Non-pigmented ciliary epithelial cell (primary cell): ENCODE data around the gene PCDHGA3.
"Not testable (repeated sequence)": the region's sequence is repeated elsewhere in the genome, so short reads cannot be mapped to it uniquely, and the experiment has no call there.

Experiments
- DNase-seq: peaks from one replicate; pipeline ENCODE4 v3.0.0-alpha.2; 2010; ENCODE audit warnings: low read depth

Gene PCDHGA3

GRCh38 chr5:141349917-141350619 is 6.4 kb downstream of the PCDHGA3 start, which contains the start of gene PCDHGB1:
TSS of gene PCDHGB1 (plus strand) at chr5:141350099. CDS start at chr5:141350261, 162 bp downstream.
- no peak for DNase-seq

GRCh38 chr5:141351591-141351990 is 8.0 kb downstream of the PCDHGA3 start:
- no peak for DNase-seq

- no peak for DNase-seq
These were observed 11.4 kb downstream of the PCDHGA3 start, which contains the start of gene PCDHGA4 for GRCh38 chr5:141354900-141355469. TSS of gene PCDHGA4 (plus strand) at chr5:141355021. CDS start at chr5:141355108, 87 bp downstream.

- DNase-seq: no peak
These were observed 12.0 kb downstream of the PCDHGA3 start for GRCh38 chr5:141355641-141356040.

GRCh38 chr5:141356133-141356532 is 12.5 kb downstream of the PCDHGA3 start:
- DNase-seq: no peak

- no peak for DNase-seq
These were observed 13.3 kb downstream of the PCDHGA3 start for GRCh38 chr5:141356950-141357349.

GRCh38 chr5:141359790-141360426 is 16.3 kb downstream of the PCDHGA3 start, which contains the start of gene PCDHGB2:
TSS of gene PCDHGB2 (plus strand) at chr5:141359994. CDS start at chr5:141360136, 142 bp downstream.
- no peak for DNase-seq

GRCh38 chr5:141360685-141361084 is 17.1 kb downstream of the PCDHGA3 start:
- no peak for DNase-seq

- DNase-seq: no peak
These were observed 19.1 kb downstream of the PCDHGA3 start for GRCh38 chr5:141362719-141363118.

GRCh38 chr5:141363952-141364660 is 20.5 kb downstream of the PCDHGA3 start, which contains the start of gene PCDHGA5:
TSS of gene PCDHGA5 (plus strand) at chr5:141364162. CDS start at chr5:141364331, 169 bp downstream.
- DNase-seq: no peak

- no peak for DNase-seq
These were observed 22.6 kb downstream of the PCDHGA3 start for GRCh38 chr5:141366016-141366896.

- no peak for DNase-seq
These were observed 26.6 kb downstream of the PCDHGA3 start, which contains the start of gene PCDHGB3 for GRCh38 chr5:141369994-141370848. TSS of gene PCDHGB3 (plus strand) at chr5:141370242. CDS start at chr5:141370395, 153 bp downstream.

- DNase-seq: no peak
These were observed 28.2 kb downstream of the PCDHGA3 start for GRCh38 chr5:141371572-141372475.

- DNase-seq: no peak
These were observed 30.2 kb downstream of the PCDHGA3 start, which contains the start of gene PCDHGA6 for GRCh38 chr5:141373673-141374317. TSS of gene PCDHGA6 (plus strand) at chr5:141373891. CDS start at chr5:141374084, 193 bp downstream.

- no peak for DNase-seq
These were observed 31.0 kb downstream of the PCDHGA3 start for GRCh38 chr5:141374627-141375026.

- not testable (repeated sequence) for DNase-seq
These were observed 32.0 kb downstream of the PCDHGA3 start for GRCh38 chr5:141375444-141376155.

GRCh38 chr5:141382469-141383294 is 39.1 kb downstream of the PCDHGA3 start, which contains the start of gene PCDHGA7:
TSS of gene PCDHGA7 (plus strand) at chr5:141382742. CDS start at chr5:141382900, 158 bp downstream.
- no peak for DNase-seq
